ENCODE data around the gene DENND1A. TPM values are rescaled to one million over a fixed set of nuclear protein-coding genes. Genes with fewer than 3 reads are reported as not detected.

DENND1A gene
- total and polyA plus RNA-seq, 2 experiments from 2014 or later = 13.1 to 28.7 TPM

DNA sequence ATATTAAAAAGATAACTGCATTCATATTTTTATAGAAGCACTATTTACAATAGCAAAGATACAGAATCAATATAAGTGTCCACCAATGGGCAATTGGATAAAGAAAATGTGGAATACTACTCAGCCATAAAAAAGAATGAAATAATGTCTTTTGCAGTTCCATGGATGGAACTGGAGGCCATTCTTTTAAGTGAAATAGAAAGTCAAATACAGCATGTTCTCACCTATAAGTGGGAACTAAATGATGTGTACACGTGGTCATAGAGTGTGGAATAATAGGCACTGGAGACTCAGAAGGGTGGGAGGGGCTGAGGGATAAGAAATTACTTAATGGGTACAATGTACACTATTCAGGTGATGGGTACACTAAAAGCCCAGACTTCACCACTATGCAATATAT is 53.2 kb downstream of the DENND1A start:
- TF ChIP-seq CREB1 (CRISPR knock-in tag; IDR thresholded peaks at IDR 0.05; ENCODE audit: low read depth) = no peak
- no peak for TF ChIP-seq JUNB (IDR thresholded peaks at IDR 0.05; ENCODE audit: unreplicated experiment)
- no peak for TF ChIP-seq ZNF331 (CRISPR knock-in tag; IDR thresholded peaks at IDR 0.05; ENCODE audit: low read depth)
- no peak for TF ChIP-seq EZH2 (IDR thresholded peaks at IDR 0.05; ENCODE audit: low read depth, unreplicated experiment)
- DNase-seq (ENCODE audit: low spot score) = no peak
- no peaks in the 10 kb centered on the region for H3K9me2 ChIP-seq (ENCODE audit: insufficient read depth)
- Mint-ChIP-seq H3K27me3 (ENCODE audit: insufficient read depth, low read depth, poor library complexity) (peaks cover 2% of the 10 kb centered on the region), H3K4me3 (no peak overlapping the region), H3K27ac (no peak overlapping the region), H3K4me1 (peaks cover 13% of the 10 kb centered on the region), H3K9me3 (no peaks in the 10 kb centered on the region), H3K36me3 (ENCODE audit: low read depth) (peaks cover 10% of the 10 kb centered on the region; the same call in 2 of the 3 replicates)
- no peaks in the 10 kb centered on the region; the same call in 1 of the 2 replicates for H3K36me3 ChIP-seq (ENCODE audit: insufficient read depth)
- H3K79me2 ChIP-seq (replicated peaks; ENCODE audit: insufficient read depth) = no peaks in the 10 kb centered on the region
- no peaks in the 10 kb centered on the region for H3F3A ChIP-seq (replicated peaks; ENCODE audit: low read depth)
- ATAC-seq = no peak
- no peaks in the 10 kb centered on the region for H3K27me3 ChIP-seq (ENCODE audit: insufficient read depth)
- no peak overlapping the region for H3K27ac ChIP-seq (ENCODE audit: low read depth)
- no peak overlapping the region for H3K4me3 ChIP-seq
- H3K4me2 ChIP-seq = no peak overlapping the region
- H3K4me1 ChIP-seq (ENCODE audit: insufficient read depth) = peaks cover 4% of the 10 kb centered on the region; the same call in 1 of the 2 replicates
- H4K20me1 ChIP-seq (replicated peaks; ENCODE audit: insufficient read depth) = no peaks in the 10 kb centered on the region; the same call in 1 of the 2 replicates
- no peak overlapping the region for H2AFZ ChIP-seq

DNA sequence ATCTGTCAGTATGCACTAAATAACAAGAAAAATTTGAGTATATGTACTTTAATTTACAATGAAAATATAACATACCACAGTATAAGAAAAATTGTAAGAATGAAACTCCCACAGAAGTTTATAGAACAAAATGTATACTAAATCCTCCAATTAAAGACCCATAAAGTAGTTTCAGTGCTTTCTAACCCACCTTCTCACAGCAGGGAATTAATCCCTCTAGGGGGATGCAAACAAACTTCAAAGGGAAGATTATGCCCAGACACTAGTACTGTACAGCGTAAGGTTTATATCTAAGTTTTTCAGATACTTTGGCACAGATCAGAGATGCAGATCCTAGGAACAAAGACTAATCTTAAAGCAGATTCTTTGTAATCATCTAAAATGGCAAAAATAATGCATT is 57.2 kb downstream of the DENND1A start:
- Histone ChIP-seq H3F3A (replicated peaks; ENCODE audit: low read depth) (no peaks in the 10 kb centered on the region), H3K27me3 (ENCODE audit: insufficient read depth) (no peaks in the 10 kb centered on the region), H3K36me3 (ENCODE audit: insufficient read depth) (no peaks in the 10 kb centered on the region), H3K4me3 (no peak overlapping the region), H3K27ac (ENCODE audit: low read depth) (no peak overlapping the region), H3K9me2 (ENCODE audit: insufficient read depth) (no peaks in the 10 kb centered on the region), H3K79me2 (replicated peaks; ENCODE audit: insufficient read depth) (no peaks in the 10 kb centered on the region), H4K20me1 (replicated peaks; ENCODE audit: insufficient read depth) (no peaks in the 10 kb centered on the region; the same call in 1 of the 2 replicates), H3K4me2 (no peak overlapping the region), H3K4me1 (ENCODE audit: insufficient read depth) (peaks cover 20% of the 10 kb centered on the region), H2AFZ (no peak overlapping the region)
- no peak overlapping the region for H3K27ac Mint-ChIP-seq
- no peaks in the 10 kb centered on the region; the same call in 2 of the 3 replicates for H3K9me3 Mint-ChIP-seq
- peaks cover 10% of the 10 kb centered on the region; the same call in 2 of the 3 replicates for H3K36me3 Mint-ChIP-seq (ENCODE audit: low read depth)
- no peak overlapping the region for H3K4me3 Mint-ChIP-seq
- DNase-seq (ENCODE audit: low spot score) = no peak
- H3K4me1 Mint-ChIP-seq = peaks cover 29% of the 10 kb centered on the region
- peaks cover 2% of the 10 kb centered on the region for H3K27me3 Mint-ChIP-seq (ENCODE audit: insufficient read depth, low read depth, poor library complexity)
- ATAC-seq = no peak
- TF ChIP-seq POLR2AphosphoS5 (IDR thresholded peaks at IDR 0.05; ENCODE audit: low read depth) (no peak), STAT1 (IDR thresholded peaks at IDR 0.05; ENCODE audit: unreplicated experiment) (no peak), ETS1 (IDR thresholded peaks at IDR 0.05) (no peak), ZNF331 (CRISPR knock-in tag; IDR thresholded peaks at IDR 0.05; ENCODE audit: low read depth) (no peak), JUNB (IDR thresholded peaks at IDR 0.05; ENCODE audit: unreplicated experiment) (no peak), NANOG (IDR thresholded peaks at IDR 0.05; ENCODE audit: borderline replicate concordance) (no peak), EZH2phosphoT487 (IDR thresholded peaks at IDR 0.05; ENCODE audit: unreplicated experiment) (no peak)
- TF ChIP-seq, protein P1, sequence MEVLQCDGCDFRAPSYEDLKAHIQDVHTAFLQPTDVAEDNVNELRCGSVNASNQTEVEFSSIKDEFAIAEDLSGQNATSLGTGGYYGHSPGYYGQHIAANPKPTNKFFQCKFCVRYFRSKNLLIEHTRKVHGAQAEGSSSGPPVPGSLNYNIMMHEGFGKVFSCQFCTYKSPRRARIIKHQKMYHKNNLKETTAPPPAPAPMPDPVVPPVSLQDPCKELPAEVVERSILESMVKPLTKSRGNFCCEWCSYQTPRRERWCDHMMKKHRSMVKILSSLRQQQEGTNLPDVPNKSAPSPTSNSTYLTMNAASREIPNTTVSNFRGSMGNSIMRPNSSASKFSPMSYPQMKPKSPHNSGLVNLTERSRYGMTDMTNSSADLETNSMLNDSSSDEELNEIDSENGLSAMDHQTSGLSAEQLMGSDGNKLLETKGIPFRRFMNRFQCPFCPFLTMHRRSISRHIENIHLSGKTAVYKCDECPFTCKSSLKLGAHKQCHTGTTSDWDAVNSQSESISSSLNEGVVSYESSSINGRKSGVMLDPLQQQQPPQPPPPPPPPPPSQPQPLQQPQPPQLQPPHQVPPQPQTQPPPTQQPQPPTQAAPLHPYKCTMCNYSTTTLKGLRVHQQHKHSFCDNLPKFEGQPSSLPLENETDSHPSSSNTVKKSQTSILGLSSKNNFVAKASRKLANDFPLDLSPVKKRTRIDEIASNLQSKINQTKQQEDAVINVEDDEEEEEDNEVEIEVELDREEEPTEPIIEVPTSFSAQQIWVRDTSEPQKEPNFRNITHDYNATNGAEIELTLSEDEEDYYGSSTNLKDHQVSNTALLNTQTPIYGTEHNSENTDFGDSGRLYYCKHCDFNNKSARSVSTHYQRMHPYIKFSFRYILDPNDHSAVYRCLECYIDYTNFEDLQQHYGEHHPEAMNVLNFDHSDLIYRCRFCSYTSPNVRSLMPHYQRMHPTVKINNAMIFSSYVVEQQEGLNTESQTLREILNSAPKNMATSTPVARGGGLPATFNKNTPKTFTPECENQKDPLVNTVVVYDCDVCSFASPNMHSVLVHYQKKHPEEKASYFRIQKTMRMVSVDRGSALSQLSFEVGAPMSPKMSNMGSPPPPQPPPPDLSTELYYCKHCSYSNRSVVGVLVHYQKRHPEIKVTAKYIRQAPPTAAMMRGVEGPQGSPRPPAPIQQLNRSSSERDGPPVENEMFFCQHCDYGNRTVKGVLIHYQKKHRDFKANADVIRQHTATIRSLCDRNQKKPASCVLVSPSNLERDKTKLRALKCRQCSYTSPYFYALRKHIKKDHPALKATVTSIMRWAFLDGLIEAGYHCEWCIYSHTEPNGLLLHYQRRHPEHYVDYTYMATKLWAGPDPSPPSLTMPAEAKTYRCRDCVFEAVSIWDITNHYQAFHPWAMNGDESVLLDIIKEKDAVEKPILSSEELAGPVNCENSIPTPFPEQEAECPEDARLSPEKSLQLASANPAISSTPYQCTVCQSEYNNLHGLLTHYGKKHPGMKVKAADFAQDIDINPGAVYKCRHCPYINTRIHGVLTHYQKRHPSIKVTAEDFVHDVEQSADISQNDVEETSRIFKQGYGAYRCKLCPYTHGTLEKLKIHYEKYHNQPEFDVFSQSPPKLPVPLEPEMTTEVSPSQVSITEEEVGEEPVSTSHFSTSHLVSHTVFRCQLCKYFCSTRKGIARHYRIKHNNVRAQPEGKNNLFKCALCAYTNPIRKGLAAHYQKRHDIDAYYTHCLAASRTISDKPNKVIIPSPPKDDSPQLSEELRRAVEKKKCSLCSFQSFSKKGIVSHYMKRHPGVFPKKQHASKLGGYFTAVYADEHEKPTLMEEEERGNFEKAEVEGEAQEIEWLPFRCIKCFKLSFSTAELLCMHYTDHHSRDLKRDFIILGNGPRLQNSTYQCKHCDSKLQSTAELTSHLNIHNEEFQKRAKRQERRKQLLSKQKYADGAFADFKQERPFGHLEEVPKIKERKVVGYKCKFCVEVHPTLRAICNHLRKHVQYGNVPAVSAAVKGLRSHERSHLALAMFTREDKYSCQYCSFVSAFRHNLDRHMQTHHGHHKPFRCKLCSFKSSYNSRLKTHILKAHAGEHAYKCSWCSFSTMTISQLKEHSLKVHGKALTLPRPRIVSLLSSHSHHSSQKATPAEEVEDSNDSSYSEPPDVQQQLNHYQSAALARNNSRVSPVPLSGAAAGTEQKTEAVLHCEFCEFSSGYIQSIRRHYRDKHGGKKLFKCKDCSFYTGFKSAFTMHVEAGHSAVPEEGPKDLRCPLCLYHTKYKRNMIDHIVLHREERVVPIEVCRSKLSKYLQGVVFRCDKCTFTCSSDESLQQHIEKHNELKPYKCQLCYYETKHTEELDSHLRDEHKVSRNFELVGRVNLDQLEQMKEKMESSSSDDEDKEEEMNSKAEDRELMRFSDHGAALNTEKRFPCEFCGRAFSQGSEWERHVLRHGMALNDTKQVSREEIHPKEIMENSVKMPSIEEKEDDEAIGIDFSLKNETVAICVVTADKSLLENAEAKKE (CRISPR knock-in tag; IDR thresholded peaks at IDR 0.05) = no peak
- TF ChIP-seq, protein P2, sequence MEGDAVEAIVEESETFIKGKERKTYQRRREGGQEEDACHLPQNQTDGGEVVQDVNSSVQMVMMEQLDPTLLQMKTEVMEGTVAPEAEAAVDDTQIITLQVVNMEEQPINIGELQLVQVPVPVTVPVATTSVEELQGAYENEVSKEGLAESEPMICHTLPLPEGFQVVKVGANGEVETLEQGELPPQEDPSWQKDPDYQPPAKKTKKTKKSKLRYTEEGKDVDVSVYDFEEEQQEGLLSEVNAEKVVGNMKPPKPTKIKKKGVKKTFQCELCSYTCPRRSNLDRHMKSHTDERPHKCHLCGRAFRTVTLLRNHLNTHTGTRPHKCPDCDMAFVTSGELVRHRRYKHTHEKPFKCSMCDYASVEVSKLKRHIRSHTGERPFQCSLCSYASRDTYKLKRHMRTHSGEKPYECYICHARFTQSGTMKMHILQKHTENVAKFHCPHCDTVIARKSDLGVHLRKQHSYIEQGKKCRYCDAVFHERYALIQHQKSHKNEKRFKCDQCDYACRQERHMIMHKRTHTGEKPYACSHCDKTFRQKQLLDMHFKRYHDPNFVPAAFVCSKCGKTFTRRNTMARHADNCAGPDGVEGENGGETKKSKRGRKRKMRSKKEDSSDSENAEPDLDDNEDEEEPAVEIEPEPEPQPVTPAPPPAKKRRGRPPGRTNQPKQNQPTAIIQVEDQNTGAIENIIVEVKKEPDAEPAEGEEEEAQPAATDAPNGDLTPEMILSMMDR (conservative IDR thresholded peaks at IDR 0.05; ENCODE audit: low read depth in 2 of 2) = no peak
